Measurements from ENCODE around the gene OTC.

Gene OTC

DNA sequence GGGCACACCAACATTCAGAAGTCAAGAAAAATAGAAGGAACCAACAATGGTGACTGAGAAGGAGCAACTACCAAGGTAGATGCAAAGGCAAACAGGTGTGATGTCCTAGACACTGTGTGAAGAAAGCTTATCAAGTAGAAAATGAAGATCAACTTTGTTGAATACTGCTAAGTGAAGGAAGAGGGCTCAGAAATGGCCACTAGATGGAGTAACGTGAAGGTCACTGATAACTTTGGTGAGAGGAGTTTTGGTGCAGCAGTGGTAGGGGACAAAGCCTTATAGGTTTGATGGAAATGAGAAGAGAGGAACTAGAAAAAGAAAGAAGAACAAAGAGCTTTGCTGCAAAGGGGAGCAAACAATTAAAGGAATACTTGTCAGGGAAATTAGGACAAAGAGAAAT lies 23.5 kb downstream of the OTC start:
- TF ChIP-seq, protein P1, sequence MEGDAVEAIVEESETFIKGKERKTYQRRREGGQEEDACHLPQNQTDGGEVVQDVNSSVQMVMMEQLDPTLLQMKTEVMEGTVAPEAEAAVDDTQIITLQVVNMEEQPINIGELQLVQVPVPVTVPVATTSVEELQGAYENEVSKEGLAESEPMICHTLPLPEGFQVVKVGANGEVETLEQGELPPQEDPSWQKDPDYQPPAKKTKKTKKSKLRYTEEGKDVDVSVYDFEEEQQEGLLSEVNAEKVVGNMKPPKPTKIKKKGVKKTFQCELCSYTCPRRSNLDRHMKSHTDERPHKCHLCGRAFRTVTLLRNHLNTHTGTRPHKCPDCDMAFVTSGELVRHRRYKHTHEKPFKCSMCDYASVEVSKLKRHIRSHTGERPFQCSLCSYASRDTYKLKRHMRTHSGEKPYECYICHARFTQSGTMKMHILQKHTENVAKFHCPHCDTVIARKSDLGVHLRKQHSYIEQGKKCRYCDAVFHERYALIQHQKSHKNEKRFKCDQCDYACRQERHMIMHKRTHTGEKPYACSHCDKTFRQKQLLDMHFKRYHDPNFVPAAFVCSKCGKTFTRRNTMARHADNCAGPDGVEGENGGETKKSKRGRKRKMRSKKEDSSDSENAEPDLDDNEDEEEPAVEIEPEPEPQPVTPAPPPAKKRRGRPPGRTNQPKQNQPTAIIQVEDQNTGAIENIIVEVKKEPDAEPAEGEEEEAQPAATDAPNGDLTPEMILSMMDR (IDR thresholded peaks at IDR 0.05; ENCODE audit: low read depth, low read length): peak; percentile 47
- no peak for DNase-seq (ENCODE audit: extremely low read depth, low read depth)

DNA sequence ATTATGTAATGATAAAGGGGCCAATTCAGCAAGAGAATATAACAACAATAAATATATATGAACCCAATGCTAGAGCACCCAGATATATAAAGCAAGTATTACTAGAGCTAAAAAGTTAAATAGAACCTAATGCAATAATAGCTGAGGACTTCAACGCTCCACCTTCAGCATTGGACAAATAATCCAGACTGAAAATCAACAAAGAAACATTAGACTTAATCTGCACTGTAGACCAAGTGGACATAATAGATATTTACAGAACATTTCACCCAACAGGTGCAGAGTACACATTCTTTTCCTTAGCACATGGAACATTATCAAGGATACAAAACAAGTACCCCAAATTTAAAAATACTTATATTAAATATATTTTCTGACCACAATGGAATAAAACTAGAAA lies 24.3 kb downstream of the OTC start:
- TF ChIP-seq, protein P1 (IDR thresholded peaks at IDR 0.05; ENCODE audit: low read depth, low read length): no peak
- no peak for DNase-seq (ENCODE audit: extremely low read depth, low read depth)

DNA sequence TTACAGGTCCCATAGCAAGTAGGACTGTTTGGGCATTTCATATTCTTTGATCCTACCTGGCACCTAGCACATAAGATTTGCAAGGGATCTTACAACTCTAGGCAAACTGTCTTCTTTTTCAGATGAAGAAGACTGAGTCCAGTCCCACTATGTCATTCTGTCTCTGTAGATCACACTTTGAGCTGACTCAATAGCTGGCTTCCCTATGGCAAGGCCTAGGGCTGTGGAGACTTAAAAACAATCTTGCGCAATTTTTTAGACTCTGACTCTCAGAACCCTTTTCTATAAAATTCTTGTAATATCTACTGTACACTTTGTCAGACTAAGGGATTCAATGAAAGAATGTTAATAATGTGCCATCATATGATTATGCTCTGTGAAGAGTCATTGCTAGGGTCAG lies 26.7 kb downstream of the OTC start:
- TF ChIP-seq, protein P1 (IDR thresholded peaks at IDR 0.05; ENCODE audit: low read depth, low read length): no peak
- DNase-seq (ENCODE audit: extremely low read depth, low read depth): no peak

- TF ChIP-seq, protein P1 (IDR thresholded peaks at IDR 0.05; ENCODE audit: low read depth, low read length): no peak
- DNase-seq (ENCODE audit: extremely low read depth, low read depth): no peak
Observed at GRCh38 chrX:38382663-38383062, 30.3 kb downstream of the OTC start.

DNA sequence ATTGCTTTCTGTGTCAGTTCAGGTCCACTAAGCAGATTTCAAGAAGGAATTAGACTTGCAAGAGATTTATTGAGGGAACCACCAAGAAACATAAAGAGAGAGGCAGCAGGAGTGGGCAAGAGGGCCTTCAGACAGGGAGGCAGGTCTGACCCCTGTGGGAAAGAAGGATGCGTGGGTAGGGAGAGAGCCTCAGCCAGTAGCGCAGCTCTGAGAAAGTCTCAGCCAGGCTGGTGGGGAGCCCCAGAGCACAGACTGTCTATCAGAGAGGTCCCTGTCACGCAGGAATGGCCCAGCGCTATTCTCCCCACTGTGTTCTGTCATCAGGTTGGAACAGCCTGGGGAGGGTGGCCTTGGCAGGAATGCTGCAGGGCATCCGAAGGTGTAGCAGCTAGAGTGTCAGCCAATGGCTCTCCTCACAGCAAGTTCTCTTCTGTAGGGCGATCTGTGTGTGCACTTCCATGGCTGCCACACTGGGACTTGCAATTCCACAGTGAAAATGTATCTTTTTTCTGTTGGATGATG lies 48.0 kb downstream of the OTC start:
- TF ChIP-seq, protein P1 (IDR thresholded peaks at IDR 0.05; ENCODE audit: low read depth, low read length): no peak
- no peak for DNase-seq (ENCODE audit: extremely low read depth, low read depth)

- DNase-seq (ENCODE audit: extremely low read depth, low read depth): no peak
- TF ChIP-seq, protein P1 (IDR thresholded peaks at IDR 0.05; ENCODE audit: low read depth, low read length): no peak
Observed at GRCh38 chrX:38402118-38402517, 49.7 kb downstream of the OTC start.

GRCh38 chrX:38403834-38404233 lies 51.4 kb downstream of the OTC start:
- TF ChIP-seq, protein P1 (IDR thresholded peaks at IDR 0.05; ENCODE audit: low read depth, low read length): no peak
- DNase-seq (ENCODE audit: extremely low read depth, low read depth): no peak
